ENCODE data around the gene CKS1B.

- TF ChIP-seq CTCF (IDR thresholded peaks at IDR 0.05; ENCODE audit: low read depth, low read length) (no peak), EZH2phosphoT487 (IDR thresholded peaks at IDR 0.05; ENCODE audit: low read depth) (no peak)
Observed at GRCh38 chr1:154982341-154982740, 7.9 kb downstream of the CKS1B start.
